Measurements from ENCODE around the gene CD47. TPM values are rescaled to one million over a fixed set of nuclear protein-coding genes. Genes with fewer than 3 reads are reported as not detected.

CD47 gene
- total and polyA plus RNA-seq, 12 donors = 17.9 to 76.3 (median 47.6) TPM

DNA sequence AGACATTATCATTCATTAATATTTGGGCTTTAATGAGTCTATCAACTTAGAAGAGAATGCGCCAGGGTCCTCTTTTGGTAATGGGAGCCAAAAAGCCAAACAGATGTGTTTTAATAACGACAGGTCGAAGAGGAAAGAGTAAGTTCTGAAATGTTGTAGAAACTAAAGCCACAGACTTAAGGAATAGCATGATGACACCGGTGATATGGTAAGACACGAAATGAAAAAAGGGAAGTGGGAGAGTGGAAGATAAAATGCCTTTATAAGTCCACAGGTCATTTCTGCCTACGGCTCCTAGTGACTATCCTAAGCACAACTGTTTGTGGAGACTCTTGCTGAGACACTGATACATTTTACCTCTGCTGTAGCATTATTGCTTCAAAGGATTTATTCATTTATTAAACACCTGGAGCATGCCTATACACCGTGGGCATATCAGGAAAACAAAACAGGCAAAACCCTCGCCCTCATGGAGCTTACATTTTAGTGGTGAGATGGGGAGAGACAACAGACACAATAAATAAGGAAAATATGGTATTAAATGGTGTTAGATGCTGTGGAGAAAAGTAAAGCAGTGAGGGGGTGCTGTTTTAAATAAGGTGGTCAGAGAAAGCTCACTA is 11.7 kb upstream of the CD47 start:
- TF ChIP-seq, protein P1, sequence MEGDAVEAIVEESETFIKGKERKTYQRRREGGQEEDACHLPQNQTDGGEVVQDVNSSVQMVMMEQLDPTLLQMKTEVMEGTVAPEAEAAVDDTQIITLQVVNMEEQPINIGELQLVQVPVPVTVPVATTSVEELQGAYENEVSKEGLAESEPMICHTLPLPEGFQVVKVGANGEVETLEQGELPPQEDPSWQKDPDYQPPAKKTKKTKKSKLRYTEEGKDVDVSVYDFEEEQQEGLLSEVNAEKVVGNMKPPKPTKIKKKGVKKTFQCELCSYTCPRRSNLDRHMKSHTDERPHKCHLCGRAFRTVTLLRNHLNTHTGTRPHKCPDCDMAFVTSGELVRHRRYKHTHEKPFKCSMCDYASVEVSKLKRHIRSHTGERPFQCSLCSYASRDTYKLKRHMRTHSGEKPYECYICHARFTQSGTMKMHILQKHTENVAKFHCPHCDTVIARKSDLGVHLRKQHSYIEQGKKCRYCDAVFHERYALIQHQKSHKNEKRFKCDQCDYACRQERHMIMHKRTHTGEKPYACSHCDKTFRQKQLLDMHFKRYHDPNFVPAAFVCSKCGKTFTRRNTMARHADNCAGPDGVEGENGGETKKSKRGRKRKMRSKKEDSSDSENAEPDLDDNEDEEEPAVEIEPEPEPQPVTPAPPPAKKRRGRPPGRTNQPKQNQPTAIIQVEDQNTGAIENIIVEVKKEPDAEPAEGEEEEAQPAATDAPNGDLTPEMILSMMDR (IDR thresholded peaks at IDR 0.05) = no peak
- DNase-seq (no peak), ATAC-seq (no peak)
- Histone ChIP-seq H3K27me3 (no peaks in the 10 kb centered on the region), H3K9me3 (no peaks in the 10 kb centered on the region), H3K36me3 (no peaks in the 10 kb centered on the region), H3K4me3 (no peak overlapping the region), H3K27ac (no peak overlapping the region), H3K4me1 (peaks cover 0 to 36% (median 8%) of the 10 kb centered on the region in 9 donors)
- intact Hi-C loops (cut with DNase I) = loop anchor here in 1 of 10 donors (5.0 kb wide), 1 partner anchor 110 kb away; no protein-coding TSS in a partner anchor
- WGBS, 2 donors = 92 to 95% methylated on average over 8 of the region's 8 CpGs

DNA sequence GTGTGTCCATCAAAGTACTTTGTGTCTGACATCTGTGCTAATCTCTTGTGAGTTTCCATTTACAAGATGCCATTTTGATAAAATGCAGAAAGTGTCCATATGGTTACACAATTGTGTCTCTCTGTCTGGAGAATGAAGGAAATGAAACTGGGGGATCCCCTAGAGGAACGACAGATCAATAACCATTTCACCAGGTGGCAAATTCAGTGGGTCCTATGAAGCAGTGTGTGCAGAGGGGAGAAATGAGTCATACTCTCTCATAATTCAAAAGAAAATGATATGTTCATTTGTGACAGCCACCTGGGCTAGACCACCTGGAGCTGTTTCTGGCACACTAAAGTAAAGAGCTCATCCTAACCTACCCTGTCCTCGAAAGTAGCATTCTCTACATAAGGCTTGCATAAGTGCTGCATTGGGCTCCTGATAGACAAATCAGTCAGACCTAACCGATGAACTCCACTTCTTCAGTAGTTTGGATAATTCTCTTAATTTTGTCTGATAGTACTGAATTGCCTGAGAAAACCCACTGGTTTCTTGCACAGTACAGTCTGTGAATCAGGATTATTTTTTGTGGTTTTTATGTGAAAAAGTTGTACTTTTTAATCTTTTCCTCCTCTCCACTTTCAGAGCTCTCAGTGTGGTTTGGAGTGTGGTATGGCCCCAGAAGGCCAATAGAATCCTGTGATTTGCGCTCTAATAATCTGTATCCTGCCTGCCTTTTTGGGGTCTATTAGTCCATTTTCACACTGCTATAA is 10.3 kb upstream of the CD47 start:
- intact Hi-C loops (cut with DNase I) = loop anchor here in 1 of 10 donors (5.0 kb wide), 1 partner anchor 111 kb away; no protein-coding TSS in a partner anchor
- Histone ChIP-seq H3K36me3 (no peaks in the 10 kb centered on the region), H3K27ac (no peak overlapping the region), H3K27me3 (no peaks in the 10 kb centered on the region), H3K4me3 (no peak overlapping the region), H3K9me3 (no peaks in the 10 kb centered on the region), H3K4me1 (peaks cover 0 to 36% (median 8%) of the 10 kb centered on the region in 9 donors)
- DNase-seq = no peak
- 86 to 91% methylated on average over 4 of the region's 4 CpGs for WGBS, 2 donors
- TF ChIP-seq, protein P1 (IDR thresholded peaks at IDR 0.05) = no peak
- ATAC-seq = no peak

DNA sequence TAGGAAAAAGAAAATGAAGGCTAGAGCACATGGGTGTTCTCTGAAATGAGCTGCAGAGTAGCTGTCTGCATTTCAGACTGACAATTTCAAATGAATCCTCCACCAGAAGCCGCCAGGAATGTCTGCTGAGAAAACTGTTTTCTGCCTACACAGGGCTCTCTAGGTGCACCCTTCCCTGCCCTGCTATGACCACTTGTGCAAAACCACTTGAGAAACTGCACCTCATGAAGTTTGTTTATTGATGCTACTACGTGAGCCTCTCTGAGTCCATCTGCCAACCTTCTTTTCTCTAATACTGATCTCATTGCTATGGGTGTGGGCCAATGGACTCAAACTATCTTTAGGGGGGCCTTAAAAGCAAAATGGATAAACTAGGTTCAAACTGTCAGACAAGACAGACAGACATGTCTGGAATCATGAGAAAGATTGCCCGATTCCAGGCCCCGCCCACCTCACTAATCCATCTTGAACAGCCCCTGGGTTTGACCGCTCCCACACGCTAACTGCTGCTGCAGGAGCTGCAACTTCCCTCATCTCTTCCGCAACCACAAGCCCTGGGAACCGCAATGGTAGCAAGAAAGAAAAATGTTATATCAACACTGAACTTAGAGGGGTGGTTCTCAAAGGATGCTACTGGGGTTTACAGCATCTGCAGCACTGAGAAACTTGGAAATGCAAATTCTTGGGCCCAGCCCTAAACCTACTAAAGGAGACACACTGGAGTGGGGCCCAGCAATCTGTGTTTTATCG is 9.0 kb upstream of the CD47 start:
- no peak overlapping the region for H3K27ac ChIP-seq
- no peak for ATAC-seq
- H3K36me3 ChIP-seq = no peaks in the 10 kb centered on the region
- H3K9me3 ChIP-seq = no peaks in the 10 kb centered on the region
- intact Hi-C loops (cut with DNase I) = loop anchor here in 3 of 10 donors (5.0 to 10.0 kb wide), 4 partner anchors 112 to 165 kb away; partner anchors contain the start of gene IFT57 (in 1 of the 3)
- no peaks in the 10 kb centered on the region for H3K27me3 ChIP-seq
- TF ChIP-seq, protein P1 (IDR thresholded peaks at IDR 0.05) = no peak
- DNase-seq = no peak
- 80 to 94% methylated on average over 9 of the region's 9 CpGs for WGBS, 2 donors
- peaks cover 0 to 36% (median 8%) of the 10 kb centered on the region in 9 donors for H3K4me1 ChIP-seq
- H3K4me3 ChIP-seq = no peak overlapping the region

DNA sequence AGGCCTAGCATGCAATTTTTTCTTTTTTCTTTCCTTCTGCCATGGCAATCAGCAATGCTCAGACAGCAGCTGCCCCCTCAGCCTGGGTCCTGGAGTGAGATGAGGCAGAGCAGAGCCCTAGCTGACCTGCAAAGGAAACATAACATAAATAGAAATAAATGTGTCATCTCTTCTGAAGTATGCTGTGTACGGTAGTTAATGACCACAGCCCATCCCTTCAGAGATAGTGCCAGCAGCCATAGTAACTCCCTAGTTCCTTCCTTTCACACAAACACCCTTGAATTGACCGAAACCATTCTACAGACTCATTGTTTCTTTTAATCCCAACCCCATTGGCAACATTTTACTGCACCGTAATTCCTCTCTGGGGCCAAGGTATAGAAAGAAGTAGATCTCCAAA is 8.4 kb upstream of the CD47 start:
- H3K4me3 ChIP-seq = no peak overlapping the region
- no peaks in the 10 kb centered on the region for H3K9me3 ChIP-seq
- ATAC-seq = peak in 1 of 8 donors; percentile 52
- no peak overlapping the region for H3K27ac ChIP-seq
- TF ChIP-seq, protein P1 (IDR thresholded peaks at IDR 0.05) = no peak
- no peaks in the 10 kb centered on the region for H3K27me3 ChIP-seq
- peaks cover 0 to 35% (median 4%) of the 10 kb centered on the region in 9 donors for H3K4me1 ChIP-seq
- WGBS, 2 donors = 40 to 59% methylated on average over 3 of the region's 3 CpGs
- no peak for DNase-seq
- intact Hi-C loops (cut with DNase I) = loop anchor here in 2 of 10 donors (10.0 kb wide), 3 partner anchors 126 to 164 kb away; partner anchors contain the start of gene IFT57 (in 1 of the 2)
- H3K36me3 ChIP-seq = no peaks in the 10 kb centered on the region
